GM12874 (cell line): ENCODE data around the gene ANKS3.

ENCODE experiments used
- TF ChIP-seq, protein P1 (sequence below): IDR thresholded peaks from 2 replicates; pipeline ENCODE4 v1.5.1; 2011; ENCODE audit warnings: low read depth, mild to moderate bottlenecking, control low read depth, low read length, moderate library complexity; ENCODE audit not compliant: insufficient read depth

ANKS3 gene

DNA sequence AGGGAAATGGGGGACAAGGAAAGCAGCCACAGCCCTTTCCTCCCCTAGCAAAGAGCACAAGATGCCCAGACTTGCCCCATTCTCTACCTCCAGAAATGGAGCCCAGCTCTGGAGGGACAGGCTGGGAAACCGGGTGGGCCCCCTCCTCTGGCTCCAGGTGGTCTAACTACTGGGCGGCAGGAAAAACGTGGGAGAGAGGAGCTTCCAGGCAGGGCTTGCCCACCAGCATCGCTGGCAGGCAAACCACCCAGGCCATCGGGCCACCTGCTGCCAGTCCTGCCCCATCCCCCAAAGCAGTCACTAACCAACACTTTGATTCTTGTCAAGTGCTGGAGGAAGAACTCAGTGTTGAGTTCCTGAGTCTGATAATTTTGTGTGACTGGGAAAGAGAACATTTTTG is 15.6 kb downstream of the ANKS3 start:
- TF ChIP-seq, protein P1, sequence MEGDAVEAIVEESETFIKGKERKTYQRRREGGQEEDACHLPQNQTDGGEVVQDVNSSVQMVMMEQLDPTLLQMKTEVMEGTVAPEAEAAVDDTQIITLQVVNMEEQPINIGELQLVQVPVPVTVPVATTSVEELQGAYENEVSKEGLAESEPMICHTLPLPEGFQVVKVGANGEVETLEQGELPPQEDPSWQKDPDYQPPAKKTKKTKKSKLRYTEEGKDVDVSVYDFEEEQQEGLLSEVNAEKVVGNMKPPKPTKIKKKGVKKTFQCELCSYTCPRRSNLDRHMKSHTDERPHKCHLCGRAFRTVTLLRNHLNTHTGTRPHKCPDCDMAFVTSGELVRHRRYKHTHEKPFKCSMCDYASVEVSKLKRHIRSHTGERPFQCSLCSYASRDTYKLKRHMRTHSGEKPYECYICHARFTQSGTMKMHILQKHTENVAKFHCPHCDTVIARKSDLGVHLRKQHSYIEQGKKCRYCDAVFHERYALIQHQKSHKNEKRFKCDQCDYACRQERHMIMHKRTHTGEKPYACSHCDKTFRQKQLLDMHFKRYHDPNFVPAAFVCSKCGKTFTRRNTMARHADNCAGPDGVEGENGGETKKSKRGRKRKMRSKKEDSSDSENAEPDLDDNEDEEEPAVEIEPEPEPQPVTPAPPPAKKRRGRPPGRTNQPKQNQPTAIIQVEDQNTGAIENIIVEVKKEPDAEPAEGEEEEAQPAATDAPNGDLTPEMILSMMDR = no peak

DNA sequence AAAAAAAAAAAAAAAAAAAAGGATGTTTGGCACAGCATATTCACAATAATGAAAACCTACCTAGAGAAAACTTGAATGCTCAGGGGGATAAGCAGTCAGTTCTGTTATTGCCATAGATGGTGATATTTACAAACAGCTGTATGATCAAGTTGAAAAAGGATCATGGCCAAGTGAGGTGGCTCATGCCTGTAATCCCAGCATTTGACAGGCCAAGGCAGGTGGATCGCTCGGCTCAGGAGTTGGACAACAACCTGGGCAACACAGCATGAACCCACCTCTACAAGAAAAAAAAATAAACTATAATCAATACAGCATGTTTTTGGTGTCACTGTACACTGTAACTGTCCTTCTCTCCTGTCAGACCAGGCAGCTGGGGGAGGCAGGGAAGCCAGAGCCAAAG is 19.1 kb downstream of the ANKS3 start:
- TF ChIP-seq, protein P1 = no peak

DNA sequence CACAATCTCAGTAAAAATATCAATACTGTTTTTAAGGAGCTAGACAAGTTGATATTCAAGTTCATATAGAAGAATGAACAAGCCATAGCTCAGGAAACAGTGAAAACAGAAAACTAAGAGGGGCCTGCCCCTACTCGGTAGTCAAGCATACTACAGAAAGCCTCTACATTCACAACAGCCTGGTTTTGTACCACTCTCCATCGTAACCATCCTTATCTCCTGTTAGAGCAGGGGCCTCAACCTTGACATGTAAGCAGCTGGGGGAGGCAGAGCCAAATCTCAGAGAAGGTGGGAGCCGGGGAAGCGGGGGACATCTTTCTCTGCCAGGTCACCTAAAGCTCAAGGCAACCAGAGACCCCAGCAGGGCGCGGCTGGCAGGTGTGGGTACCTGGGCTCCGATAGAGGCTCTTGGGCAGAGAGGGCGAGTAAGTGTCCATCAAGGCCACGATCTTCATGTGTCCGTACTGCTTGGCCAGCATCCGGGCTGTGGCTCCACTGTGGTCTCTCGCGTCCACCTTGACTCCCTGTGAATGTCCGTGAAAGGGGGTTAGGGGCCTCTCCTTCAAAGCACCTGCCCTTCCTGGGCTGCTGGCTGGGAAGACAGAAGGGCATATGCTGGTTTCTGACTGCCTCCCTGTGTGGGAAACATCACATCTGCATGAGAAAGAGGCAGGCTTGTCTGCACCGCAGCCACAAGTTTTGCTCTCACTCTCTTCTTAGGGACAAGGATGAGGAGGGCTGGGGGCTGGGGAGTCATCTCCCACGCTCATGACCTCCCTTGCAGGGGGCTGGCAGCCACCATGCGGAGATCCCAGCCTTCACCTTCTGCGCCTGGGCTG is 20.2 kb downstream of the ANKS3 start:
- TF ChIP-seq, protein P1 = no peak

DNA sequence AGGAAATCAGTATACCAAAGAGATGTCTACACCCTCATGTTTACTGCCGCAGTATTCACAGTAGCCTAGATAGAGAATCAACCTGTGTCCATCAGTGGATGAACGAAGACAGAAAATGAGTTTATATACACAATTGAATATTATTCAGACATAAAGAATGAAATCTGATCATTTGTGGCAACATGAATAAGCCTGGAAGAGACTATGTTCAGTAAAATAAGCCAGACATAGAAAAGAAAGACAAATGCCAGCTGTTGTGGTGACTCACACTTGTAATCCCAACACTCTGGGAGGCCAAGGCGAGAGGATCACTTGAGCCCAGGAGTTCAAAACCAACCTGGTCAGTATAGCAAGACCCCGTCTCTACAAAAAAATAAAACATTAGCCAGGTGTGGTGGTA is 24.6 kb downstream of the ANKS3 start:
- TF ChIP-seq, protein P1 = no peak

DNA sequence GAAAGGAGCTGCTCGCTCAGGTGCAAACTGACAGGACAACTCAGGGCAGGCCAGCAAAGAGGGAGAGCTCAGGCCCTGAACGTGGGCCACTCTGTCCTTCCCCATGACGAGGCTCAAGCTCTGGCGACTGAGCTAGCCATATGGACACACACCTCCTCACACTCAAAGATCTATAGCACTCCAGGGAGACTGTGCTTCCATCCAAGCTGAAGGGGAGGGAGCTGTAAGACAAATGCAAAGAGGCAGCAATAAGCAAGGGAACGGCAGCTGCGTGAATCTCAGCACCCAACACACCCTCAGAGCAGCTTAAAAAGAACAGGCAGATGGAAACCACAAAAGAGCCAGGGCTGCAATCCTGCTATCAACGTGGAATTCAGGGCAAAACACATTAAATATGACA is 27.2 kb downstream of the ANKS3 start:
- TF ChIP-seq, protein P1 = no peak

DNA sequence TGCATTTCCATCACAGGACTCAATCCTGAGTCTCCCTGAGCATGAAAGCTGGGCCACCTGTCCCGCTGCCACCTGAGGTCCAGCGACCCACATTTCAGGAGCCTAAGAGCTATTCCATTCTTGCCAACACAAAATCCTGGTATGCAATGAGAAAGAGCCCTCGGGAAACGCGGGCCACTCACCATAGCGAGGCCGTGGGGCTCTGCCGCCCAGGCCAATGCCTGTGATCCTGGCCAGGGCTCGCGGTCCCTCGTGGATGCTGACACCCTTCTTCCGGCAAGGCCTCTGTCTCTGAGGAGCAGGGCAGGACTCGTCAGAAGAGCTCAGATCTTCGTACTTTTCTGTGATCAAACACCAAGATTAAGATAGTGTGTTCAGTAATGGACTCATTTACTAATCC is 29.2 kb downstream of the ANKS3 start:
- TF ChIP-seq, protein P1 = no peak

DNA sequence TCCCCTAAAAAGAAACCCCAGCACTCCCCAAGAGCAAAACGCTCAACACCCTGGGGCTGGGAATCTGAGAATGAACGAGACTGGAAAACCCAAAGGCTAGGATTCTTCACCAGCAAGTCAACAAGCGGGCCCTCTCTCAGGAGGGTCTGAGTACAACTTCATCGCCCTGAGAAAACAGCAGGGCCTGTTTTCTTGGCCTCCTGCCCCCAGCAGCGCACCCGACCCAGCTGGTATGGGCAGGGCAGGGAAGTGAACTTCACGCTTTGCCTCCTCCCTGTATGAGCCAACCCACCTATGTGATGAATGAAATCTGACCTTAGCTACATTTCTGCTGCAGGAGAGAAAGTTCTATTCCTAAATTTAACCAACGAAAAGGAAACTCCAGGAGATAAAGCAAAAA is 29.6 kb downstream of the ANKS3 start:
- TF ChIP-seq, protein P1 = no peak

DNA sequence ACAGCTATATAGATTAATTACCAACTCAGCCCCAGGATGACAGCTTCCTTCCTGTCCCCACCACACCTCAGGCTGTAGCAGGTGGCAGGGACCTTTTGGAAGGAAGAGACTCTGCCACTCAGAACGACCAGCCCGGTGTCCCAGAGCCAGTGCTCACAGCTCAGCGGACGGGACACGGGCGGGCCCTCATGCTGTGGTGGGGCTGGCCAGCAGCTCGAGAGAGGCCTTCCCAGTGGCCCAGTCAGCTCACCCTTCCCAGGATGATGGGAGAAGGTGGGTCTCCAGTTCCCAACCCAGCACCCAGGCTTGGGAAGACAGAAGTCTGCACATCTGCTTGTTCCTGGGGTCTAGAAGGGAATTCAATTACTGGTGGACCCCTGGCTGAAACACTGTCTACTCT is 30.2 kb downstream of the ANKS3 start:
- TF ChIP-seq, protein P1 = no peak
